Activated naive CD4-positive, alpha-beta T cell treated with anti-CD3 and anti-CD28 coated beads for 36 hours (primary cell): ENCODE measurements around the gene TMEM114. TPM values are rescaled to one million over a fixed set of nuclear protein-coding genes. Genes with fewer than 3 reads are reported as not detected.
"Not testable (repeated sequence)": the region's sequence is repeated elsewhere in the genome, so short reads cannot be mapped to it uniquely, and the experiment has no call there.

ENCODE experiments used
- CTCF ChIA-PET: fragments of 350-600 bp; sonication (Branson Sonifier 250); formaldehyde crosslinking; loops from one replicate; lab custom pipeline; 2021; ENCODE audit warnings: antibody characterized with exemption; lab: Charles Lee
- DNase-seq: peaks from one replicate; pipeline ENCODE4 v3.0.0-alpha.2; 2020
- H3K27ac Mint-ChIP-seq: one replicate; pipeline ENCODE4 v1.8.0; 2021; ENCODE audit warnings: mild to moderate bottlenecking, mixed read lengths
- H3K27me3 Mint-ChIP-seq: one replicate; pipeline ENCODE4 v1.8.0; 2021; ENCODE audit warnings: low read depth, mixed read lengths
- H3K36me3 Mint-ChIP-seq: one replicate; pipeline ENCODE4 v1.8.0; 2021; ENCODE audit warnings: low read depth, mixed read lengths
- H3K4me1 Mint-ChIP-seq: one replicate; pipeline ENCODE4 v1.8.0; 2021; ENCODE audit warnings: low read depth, mixed read lengths
- H3K4me3 Mint-ChIP-seq: one replicate; pipeline ENCODE4 v1.8.0; 2021; ENCODE audit warnings: mild to moderate bottlenecking, moderate library complexity, mixed read lengths
- H3K9me3 Mint-ChIP-seq: one replicate; pipeline ENCODE4 v1.8.0; 2021; ENCODE audit warnings: mixed read lengths
- intact Hi-C: fragments of 100-400 bp; cut with micrococcal nuclease; formaldehyde crosslinking; loops from one replicate; pipeline ENCODE4 v1.15.1; 2023
- total RNA-seq, 2 experiments: library from RNA; stranded (reverse); gene quantifications; one replicate each; pipeline ENCODE4 v1.2.3, GENCODE V29; 2021

The TMEM114 gene
- total RNA-seq, 2 experiments from 2014 or later = not detected

GRCh38 chr16:8583199-8583598 lies 7.1 kb downstream of the TMEM114 start:
- no peaks in the 10 kb centered on the region for H3K36me3 Mint-ChIP-seq
- peaks cover 22% of the 10 kb centered on the region for H3K27me3 Mint-ChIP-seq
- no peak overlapping the region for H3K4me3 Mint-ChIP-seq
- intact Hi-C loops = no loop called here
- H3K4me1 Mint-ChIP-seq = peaks cover 3% of the 10 kb centered on the region
- CTCF ChIA-PET = interaction anchor here (0.7 to 1.5 kb wide), 2 partner anchors 12 to 13 kb away, joined by 3 read pairs; no protein-coding TSS in a partner anchor
- H3K27ac Mint-ChIP-seq = no peak overlapping the region
- no peaks in the 10 kb centered on the region for H3K9me3 Mint-ChIP-seq
- DNase-seq = no peak

GRCh38 chr16:8581831-8582580 lies 8.3 kb downstream of the TMEM114 start:
- intact Hi-C loops = no loop called here
- Mint-ChIP-seq H3K36me3 (no peaks in the 10 kb centered on the region), H3K4me3 (no peak overlapping the region), H3K4me1 (peaks cover 3% of the 10 kb centered on the region), H3K27ac (no peak overlapping the region), H3K27me3 (peaks cover 16% of the 10 kb centered on the region), H3K9me3 (no peaks in the 10 kb centered on the region)
- CTCF ChIA-PET = interaction anchor here (0.8 to 1.5 kb wide), 2 partner anchors 9 to 13 kb away, joined by 3 read pairs; no protein-coding TSS in a partner anchor
- DNase-seq = no peak

- H3K27me3 Mint-ChIP-seq = peaks cover 8% of the 10 kb centered on the region
- intact Hi-C loops = no loop called here
- no peaks in the 10 kb centered on the region for H3K36me3 Mint-ChIP-seq
- H3K9me3 Mint-ChIP-seq = no peaks in the 10 kb centered on the region
- CTCF ChIA-PET = no interaction called here
- DNase-seq = no peak
- H3K27ac Mint-ChIP-seq = no peak overlapping the region
- H3K4me3 Mint-ChIP-seq = no peak overlapping the region
- peaks cover 3% of the 10 kb centered on the region for H3K4me1 Mint-ChIP-seq
Measured at GRCh38 chr16:8579559-8579958, 10.8 kb downstream of the TMEM114 start.

GRCh38 chr16:8577678-8578304 lies 12.5 kb downstream of the TMEM114 start:
- Mint-ChIP-seq H3K36me3 (no peaks in the 10 kb centered on the region), H3K9me3 (no peaks in the 10 kb centered on the region), H3K4me1 (peaks cover 7% of the 10 kb centered on the region), H3K27ac (no peak overlapping the region), H3K4me3 (no peak overlapping the region), H3K27me3 (peaks cover 19% of the 10 kb centered on the region)
- DNase-seq = no peak
- intact Hi-C loops = no loop called here
- CTCF ChIA-PET = no interaction called here

- no peak for DNase-seq
- Mint-ChIP-seq H3K4me3 (no peak overlapping the region), H3K36me3 (no peaks in the 10 kb centered on the region), H3K27ac (no peak overlapping the region), H3K4me1 (peaks cover 4% of the 10 kb centered on the region), H3K27me3 (peaks cover 22% of the 10 kb centered on the region), H3K9me3 (no peaks in the 10 kb centered on the region)
- CTCF ChIA-PET = interaction anchor here (0.6 to 1.3 kb wide), 2 partner anchors 9 to 440 kb away, joined by 3 to 5 read pairs; no protein-coding TSS in a partner anchor
- intact Hi-C loops = no loop called here
Measured at GRCh38 chr16:8576141-8577004, 13.9 kb downstream of the TMEM114 start.

GRCh38 chr16:8575399-8575798 lies 14.9 kb downstream of the TMEM114 start:
- Mint-ChIP-seq H3K27ac (no peak overlapping the region), H3K4me3 (no peak overlapping the region), H3K36me3 (no peaks in the 10 kb centered on the region), H3K27me3 (peaks cover 26% of the 10 kb centered on the region), H3K9me3 (no peaks in the 10 kb centered on the region), H3K4me1 (peaks cover 4% of the 10 kb centered on the region)
- intact Hi-C loops = no loop called here
- CTCF ChIA-PET = interaction anchor here (1.3 kb wide), 1 partner anchor 8 kb away, joined by 5 read pairs; no protein-coding TSS in a partner anchor
- DNase-seq = no peak

GRCh38 chr16:8572919-8573724 lies 17.2 kb downstream of the TMEM114 start:
- peaks cover 4% of the 10 kb centered on the region for H3K4me1 Mint-ChIP-seq
- intact Hi-C loops = no loop called here
- H3K4me3 Mint-ChIP-seq = no peak overlapping the region
- no peak overlapping the region for H3K27ac Mint-ChIP-seq
- DNase-seq = peak; percentile 39
- H3K27me3 Mint-ChIP-seq = peaks cover 27% of the 10 kb centered on the region
- no peaks in the 10 kb centered on the region for H3K9me3 Mint-ChIP-seq
- CTCF ChIA-PET = interaction anchor here (0.7 to 2.1 kb wide), 6 partner anchors 9 to 307 kb away, joined by 3 to 7 read pairs (median 3); no protein-coding TSS in a partner anchor
- no peaks in the 10 kb centered on the region for H3K36me3 Mint-ChIP-seq

GRCh38 chr16:8572063-8572918 lies 18.0 kb downstream of the TMEM114 start:
- intact Hi-C loops = no loop called here
- Mint-ChIP-seq H3K36me3 (no peaks in the 10 kb centered on the region), H3K9me3 (no peaks in the 10 kb centered on the region), H3K4me3 (no peak overlapping the region), H3K27ac (no peak overlapping the region), H3K4me1 (peaks cover 4% of the 10 kb centered on the region), H3K27me3 (peaks cover 27% of the 10 kb centered on the region)
- no peak for DNase-seq
- CTCF ChIA-PET = interaction anchor here (0.6 to 2.1 kb wide), 5 partner anchors 10 to 300 kb away, joined by 3 to 7 read pairs (median 3); no protein-coding TSS in a partner anchor

- Mint-ChIP-seq H3K36me3 (no peaks in the 10 kb centered on the region), H3K9me3 (no peaks in the 10 kb centered on the region)
- intact Hi-C loops = no loop called here
Measured at GRCh38 chr16:8571061-8571596, 19.2 kb downstream of the TMEM114 start.

GRCh38 chr16:8570393-8570792 lies 19.9 kb downstream of the TMEM114 start:
- CTCF ChIA-PET = interaction anchor here (0.6 to 1.5 kb wide), 2 partner anchors 13 to 366 kb away, joined by 3 read pairs; no protein-coding TSS in a partner anchor
- H3K27me3 Mint-ChIP-seq = peaks cover 22% of the 10 kb centered on the region
- H3K36me3 Mint-ChIP-seq, H3K9me3 Mint-ChIP-seq, intact Hi-C loops, H3K27ac Mint-ChIP-seq, H3K4me3 Mint-ChIP-seq, H3K4me1 Mint-ChIP-seq, DNase-seq: not testable (repeated sequence)

More at GRCh38 chr16:8571061-8571596, 19.2 kb downstream of the TMEM114 start:
- Mint-ChIP-seq H3K27me3 (peaks cover 24% of the 10 kb centered on the region), H3K4me3 (no peak overlapping the region), H3K27ac (no peak overlapping the region), H3K4me1 (peaks cover 4% of the 10 kb centered on the region)
- no peak for DNase-seq
- CTCF ChIA-PET = no interaction called here
